Ecto neural progenitor cell (in vitro differentiated cells): ENCODE measurements around the gene HEPACAM.

Experiments used
- DNase-seq: peaks from one replicate; pipeline ENCODE4 v3.0.0-alpha.2; 2018; ENCODE audit warnings: low spot score

The HEPACAM gene

DNA sequence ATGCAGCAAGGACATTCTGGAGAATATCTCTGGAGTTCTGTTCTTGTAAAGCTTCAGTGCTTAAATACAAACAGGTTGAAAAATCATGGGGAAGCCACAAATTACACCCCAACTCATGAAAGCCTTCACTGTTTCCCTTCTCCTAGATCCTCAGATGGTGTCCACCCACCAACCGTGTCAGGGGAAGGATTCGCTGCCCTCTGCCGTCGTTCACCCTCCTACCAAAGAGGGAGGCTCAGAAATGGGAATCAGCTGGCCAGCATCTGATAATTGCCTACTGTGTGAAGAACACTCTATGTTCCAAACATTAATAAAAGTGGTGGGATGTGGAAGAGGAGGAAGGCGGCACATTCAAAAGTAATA is 7.4 kb upstream of the HEPACAM start:
- DNase-seq, result no peak

DNA sequence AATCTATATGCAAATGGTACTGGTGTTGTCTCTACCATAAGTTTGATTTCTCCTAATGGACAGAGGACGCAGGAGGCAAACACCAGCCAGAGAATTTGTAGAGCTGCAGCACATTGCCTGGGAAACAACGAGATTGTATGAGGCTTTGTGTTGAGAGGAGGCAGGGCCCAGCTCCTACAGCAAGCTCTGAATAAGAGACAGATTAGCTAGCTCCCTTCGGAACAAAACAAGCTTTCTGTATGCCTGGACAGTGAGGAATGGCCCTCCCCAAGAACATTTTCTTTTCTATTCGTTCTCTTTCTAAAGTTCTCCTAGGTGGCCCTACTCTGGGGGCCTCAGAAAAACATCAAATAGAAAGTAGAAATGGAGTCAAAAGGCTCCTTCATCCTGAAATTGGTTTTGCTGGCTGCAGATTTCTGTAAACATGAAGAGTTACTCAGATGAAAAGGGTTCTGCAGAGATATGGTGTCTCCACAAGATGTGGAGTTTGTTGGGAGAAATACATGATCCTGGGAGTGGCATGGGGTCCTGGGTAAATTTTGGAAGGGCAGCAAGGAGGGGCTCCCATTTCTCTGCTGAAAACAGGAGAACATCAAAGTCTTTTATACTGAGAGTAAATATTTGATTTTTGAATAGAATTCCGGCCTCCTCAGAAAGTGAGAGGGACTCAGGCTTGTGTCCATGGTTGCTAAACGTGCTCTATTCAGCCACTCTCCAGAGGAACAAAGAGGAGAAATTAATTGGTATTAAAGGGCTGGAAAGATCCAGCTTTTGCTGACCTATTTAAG is 6.8 kb upstream of the HEPACAM start:
- DNase-seq, result no peak

DNA sequence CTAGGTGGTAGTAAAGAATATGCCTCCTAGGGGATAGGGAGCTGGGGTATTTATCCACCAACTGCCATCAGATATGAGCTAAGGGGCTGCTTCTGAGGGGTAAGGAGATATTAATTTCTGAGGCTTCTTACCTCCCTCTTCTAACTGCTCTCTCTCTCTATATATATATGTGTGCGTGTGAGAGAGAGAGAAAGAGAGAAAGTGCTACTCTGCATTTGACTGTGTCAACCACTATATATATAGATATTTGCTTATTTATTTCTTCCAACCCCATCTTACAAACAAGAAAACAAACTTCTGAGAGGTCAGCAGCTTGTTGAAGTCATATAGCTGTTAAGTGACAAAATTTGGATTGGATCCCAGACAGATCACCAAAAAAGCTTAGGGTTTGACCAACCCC is 5.9 kb upstream of the HEPACAM start:
- no peak for DNase-seq

DNA sequence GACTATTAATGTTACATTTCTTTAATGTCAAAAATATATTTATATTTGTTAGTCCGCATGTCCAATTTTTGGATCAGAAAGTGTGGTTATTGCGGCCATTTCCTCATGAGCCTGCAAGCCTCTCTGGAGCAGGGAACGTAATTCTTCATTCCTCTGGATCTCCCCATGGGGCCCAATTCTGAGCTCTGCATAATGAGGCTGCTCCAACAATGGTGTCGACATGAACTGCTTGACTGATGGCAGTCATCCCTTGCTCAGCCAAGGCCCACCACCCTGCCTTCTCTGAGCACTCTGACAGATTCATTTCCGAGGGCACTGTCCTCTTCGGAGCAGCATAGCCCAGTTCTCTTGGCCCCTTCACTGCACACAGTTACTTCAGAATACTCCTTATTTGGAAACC is 3.1 kb upstream of the HEPACAM start:
- DNase-seq, result no peak

DNA sequence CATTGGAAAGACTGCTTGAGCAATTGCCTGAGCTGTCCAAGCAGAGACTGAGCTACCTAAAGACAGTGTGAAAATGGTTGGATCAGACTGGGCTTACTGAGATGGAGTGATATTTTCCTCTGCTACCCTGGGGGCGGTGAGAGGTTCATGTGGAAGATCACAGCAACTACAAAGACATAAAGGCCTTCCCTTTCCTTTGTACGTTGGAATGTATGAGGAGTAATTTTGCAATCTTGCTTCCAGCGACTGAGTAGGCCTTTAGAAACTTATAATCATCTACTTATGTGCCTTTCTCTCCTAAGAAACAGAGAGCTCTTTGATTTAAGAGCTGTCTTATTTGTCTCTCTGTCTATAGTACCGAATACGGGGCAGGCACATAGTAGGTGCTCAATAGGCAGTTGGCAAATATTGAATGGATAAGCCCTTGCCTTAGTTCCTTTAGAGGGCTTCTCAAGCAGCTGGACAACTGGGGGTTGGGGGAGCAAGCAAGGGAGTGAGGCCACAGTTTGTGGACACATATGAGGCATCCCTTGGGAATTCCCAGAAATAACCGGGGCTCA is 2.4 kb upstream of the HEPACAM start:
- no peak for DNase-seq

DNA sequence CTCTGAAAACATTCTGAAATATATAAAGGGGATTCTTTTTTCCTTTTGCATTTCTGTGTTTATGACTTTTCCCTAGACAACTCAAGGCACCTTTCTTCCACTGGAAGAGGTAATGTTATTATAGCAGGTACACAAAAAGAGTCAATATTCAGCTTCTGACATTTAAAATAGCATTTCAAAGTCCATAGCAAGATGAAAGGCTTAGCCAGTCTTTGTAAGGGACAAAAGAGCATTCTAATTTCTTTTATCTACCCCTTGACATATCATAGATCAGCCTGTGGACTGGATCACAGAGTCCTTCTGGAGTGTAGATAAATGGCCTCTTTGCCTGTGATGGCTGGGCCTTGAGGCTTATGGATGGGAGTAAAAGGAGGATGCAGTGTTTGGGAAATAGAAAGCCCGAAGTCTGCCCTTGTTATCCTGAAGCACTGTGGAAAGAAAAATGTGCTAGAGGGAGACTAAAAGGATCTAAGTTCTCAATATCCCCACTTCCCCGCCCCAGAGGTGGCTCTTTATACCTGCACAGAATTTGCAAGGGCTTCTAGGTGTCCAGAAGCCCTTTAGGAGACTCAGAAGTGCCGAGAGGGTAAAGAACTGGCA is 1.6 kb upstream of the HEPACAM start:
- no peak for DNase-seq

DNA sequence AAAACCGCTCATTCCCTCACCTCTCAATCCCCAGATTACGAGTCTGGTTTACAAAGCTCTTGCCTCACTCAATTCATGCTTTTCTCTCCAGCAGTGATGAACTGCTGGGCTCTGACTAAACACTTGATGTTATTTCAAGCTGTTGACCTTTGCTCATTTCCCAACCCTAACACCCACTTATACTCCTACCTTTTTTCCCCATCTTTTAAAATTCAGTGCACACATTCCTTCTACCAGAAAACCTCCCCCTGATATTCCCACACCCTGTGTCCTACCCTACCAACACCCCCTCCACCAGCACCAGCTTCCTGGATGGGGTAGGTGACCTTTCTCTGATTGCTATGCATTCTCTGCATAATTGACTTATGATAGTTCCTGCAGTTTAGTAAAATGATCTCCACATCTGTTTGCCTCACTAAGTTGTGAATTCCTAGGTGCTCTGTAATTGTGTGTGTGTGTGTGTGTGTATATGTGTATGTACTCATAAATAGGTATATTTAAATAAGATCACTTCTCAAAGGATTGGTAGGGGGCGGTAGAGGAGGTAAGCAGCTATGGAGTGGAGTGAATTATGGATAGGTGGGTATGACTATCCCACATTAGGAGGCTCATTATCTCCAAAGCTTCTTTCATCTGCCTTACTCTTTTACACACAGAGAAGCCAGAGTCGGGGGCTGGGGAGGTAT is 842 bp downstream of the HEPACAM start:
- DNase-seq, result no peak

DNA sequence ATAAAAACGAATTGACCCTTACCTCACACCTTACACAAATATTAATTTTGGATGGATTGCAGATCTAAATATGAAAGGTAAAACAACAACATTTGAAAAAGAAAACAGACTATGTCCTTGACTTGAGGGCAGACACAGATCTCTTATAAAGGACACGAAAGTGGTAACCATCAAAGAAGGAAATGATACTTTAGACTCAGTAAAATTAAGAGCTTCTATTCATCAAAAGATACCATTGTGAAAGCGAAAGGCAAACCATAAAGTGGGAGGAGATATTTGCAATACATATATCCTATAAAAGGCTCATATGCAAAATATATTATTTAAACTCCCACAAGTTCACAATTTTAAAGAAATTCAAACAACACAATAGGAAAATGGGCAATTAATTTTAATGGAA is 5.0 kb downstream of the HEPACAM start:
- DNase-seq, result no peak

DNA sequence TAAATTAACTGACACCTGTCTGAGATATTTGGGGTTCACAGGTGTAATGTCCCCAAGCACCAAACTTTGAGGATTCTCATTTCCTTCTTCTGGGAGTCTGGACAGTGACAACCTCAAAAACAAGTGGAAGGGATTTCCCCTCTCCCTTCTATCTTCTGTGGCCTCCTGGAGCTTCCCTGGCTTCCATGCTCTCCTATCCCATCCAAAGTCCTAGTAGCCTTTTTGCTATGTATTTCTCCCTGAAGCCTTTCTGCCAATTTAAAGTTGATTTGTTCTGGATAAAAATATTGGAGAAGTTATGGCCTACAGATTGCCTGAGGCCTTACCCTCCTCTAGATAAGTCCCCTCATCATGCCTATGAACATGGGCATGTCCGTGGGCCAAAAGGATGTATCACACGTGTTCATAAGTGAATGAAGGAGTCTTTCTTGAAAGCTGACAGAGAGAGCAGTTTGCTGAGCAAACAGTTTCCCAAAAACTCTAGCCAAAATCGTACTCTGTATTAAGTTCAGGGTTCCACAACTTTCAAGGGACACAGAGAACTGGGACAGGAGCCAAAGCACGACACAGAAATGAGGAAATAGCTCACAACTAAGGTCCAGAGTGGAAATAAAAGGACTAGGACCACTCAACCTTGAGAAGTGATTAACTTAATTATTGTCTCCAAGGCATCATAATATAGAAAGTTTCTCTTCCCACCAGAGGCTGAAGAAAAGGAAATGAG is 6.7 kb downstream of the HEPACAM start:
- DNase-seq, result no peak

DNA sequence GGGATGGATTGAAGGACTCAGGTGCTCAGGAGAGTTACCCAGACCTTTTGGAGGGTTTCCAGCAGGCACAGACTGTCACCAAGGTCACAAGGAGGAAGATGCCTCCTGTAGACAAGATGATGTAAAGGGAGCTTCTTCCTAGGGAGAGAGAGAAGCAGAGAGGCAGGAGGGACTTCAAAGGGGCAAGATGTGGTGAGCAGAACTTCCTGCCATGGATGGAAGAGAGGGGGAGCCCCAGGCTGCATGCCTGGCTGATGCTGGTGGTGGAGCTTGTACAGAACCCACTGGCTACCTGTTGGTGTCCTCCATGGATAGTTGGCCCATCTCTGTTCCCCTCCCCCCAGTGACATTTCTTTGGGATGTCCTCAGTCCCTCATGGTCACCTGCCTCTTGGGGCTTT is 12.6 kb downstream of the HEPACAM start:
- peak; percentile 38 for DNase-seq

DNA sequence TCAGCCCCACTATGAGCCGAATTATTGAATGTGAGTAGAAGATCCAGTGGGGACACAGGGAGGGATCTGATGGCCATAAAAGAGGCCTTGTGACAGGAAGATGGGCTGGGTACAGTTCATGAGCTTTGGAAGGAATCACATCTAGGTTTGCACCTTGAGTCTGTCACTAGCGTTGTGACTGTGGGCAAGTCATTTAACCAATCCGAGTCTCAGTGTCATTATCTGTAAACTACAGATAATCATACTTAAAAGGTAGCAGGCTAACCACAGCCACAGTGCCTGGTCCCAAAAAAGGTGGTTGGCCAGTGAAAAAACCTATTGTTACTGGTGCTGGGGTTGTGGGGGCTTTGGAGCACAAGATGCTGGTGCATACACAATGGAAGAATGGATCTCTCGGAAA is 13.0 kb downstream of the HEPACAM start:
- DNase-seq, result peak; percentile 1

DNA sequence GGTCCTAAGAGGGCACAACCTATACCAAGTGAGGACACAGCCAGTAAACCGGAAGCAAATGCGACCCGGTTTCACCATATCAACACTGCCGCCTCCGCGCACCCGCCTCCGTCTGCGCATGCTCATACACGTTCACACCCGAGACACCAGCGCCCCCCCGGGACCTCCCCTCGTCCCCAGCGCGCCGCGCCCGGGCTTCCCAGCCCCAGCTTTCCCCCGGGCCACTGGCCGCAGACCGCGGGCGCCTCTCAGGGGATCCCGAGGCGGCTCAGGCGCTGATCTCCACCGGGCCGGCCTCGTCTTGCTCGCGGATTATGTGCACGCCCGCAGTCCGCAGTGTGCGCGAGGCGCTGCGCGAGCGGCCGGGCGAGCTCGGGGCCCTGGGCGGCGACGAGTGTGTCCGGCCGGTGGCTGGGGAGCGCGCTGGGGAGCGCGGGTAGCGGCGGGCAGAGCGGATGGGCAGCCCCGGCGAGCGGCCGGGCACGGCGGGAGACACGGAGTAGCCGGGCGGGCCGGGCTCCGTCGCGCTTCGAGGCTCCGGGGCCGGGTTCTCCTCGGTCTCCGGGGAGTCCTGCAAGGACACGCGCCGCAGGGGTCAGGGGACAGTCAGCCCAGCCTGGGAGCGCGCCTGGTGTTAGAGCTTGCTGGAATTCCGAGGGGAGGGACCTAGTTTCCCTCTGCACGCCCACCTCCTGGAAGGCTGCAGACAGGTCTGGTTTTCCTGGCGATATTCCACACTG is 14.8 kb downstream of the HEPACAM start:
- DNase-seq, result peak; percentile 87

DNA sequence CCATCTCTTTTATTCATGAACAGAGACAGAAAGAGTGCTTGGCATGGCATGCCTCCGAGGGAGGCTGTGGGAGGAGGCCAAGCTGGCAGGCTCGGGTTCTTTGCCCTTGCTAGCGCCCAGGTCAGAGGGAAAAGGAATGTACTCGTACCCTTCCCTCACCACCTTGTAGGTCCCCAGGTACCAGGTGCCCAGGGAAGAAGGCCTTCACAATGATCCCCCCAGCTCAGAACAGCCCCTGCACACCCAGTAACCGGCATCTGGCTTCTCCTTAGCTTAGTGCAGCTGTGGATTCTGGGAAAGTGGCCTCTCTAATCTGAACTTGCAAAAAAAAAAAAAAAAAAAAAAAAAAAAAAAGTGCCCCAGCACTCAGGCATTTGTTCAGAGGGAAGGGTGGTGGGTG is 15.5 kb downstream of the HEPACAM start:
- DNase-seq, result peak; percentile 41

DNA sequence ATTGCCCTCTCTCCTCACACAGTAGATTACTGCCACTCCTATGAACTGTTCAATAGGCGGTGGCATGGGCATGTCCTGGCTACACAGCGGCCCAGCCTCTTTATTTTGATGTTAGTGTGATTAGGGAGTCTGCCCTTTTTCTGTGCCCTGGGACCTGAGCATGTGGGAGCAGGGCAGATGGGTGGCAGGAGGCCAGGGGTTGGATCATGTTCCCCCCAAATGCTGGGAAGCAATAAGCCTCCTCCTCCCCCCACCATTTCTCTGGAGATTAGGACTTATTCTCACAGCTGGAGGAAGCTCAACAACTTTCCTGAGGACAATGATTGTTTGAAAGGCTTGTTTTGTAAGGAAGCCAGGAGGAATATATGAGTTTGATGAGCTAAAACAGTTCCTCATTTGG is 15.9 kb downstream of the HEPACAM start:
- DNase-seq, result no peak

DNA sequence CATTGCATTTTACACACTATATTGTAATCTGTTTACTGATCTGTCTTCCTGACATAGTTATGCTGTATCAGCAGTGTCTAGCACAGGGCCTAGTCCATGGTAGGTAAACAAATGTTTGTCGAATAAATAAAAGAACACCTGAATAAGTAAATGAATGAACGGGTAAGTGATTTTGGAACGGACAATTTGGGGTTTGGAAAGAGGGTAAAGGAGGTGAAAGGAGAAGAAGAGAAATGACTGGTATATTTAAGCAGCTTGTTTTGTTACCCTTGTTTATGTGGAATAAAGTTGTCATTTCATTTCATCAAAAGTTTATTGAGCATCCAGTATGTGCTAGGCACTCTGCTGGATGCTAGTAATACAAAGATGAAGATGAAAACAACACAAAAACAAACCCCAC is 16.9 kb downstream of the HEPACAM start, which contains the start of gene HEPN1:
Gene HEPN1 (plus strand): TSS at position 301 of the 400 bp plus-strand sequence.
- DNase-seq, result no peak

DNA sequence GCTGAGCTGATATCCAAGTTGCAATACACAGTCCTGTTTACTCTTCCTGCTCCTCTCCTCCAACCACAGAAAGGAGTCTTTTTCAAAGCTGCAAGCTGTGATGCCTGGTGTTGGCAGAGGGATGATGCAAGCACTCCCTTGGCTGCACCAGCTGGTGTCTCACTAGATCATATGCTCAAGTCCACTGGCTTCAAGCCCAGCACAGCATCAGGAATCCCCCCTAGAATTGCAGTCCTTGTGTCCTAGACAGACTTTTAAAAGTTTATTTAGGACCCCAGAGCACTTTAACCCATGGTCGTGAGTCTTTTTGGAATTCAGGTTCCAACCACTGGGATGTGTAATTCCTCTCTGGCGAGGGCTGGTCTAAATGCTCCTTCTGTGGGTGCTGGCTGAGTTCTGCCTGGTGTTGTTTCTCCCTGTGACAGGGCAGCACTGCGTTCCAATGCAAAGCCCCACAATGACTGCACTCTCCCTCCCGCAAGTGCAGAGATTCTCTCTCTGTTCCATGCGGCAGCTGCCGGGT is 18.7 kb downstream of the HEPACAM start:
- no peak for DNase-seq

DNA sequence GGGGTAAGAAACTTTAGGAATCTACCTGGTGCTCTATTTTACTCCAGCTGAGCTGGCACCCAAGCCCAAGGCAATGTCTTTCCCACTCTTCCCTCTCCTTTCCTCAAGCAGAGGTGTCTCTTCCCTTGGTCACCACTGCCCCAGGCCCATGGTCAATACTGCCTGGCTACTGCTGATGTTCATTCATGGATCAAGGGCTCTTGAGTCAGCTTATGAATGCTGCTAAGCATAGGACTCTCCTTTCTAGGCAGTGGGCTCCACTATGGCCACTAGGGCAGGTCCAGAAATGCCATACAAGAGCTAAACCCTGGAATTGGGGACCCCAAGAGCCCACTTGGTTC is 19.5 kb downstream of the HEPACAM start:
- peak; percentile 29 for DNase-seq

DNA sequence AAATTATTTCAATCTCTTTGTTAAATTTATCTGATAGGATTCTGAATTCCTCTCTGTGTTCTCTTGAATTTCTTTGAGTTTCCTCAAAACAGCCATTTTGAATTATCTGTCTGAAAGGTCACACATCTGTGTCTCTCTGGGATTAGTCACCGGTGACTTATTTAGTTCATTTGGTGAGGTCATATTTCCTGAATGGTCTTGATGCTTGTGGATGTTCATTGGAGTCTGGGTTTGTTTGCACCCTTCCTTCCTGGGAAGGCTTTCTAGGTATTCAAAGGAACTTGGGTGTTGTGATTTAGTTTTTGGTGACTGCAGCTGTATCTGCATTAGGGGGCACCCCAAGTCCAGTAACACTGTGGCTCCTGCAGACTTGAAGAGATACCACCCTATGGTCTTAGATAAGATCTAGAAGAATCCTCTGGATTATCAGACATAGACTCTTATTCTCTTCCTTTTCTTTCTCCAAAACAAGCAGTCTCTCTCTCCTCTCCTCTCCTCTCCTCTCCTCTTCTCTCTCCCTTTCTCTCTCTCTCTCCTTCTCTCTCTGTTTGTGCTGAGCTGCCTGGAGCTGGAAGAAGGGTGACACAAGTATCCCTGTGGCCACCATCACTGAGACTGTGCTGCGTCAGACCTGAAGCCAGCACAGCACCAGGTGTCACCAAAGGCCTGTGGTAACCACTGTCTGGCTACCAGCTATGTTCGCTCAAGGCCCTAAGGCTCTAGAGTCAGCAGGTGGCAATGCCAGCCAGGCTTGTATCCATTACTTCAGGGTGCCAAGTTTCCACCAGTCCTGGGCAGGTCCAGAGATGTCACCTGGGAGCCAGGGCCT is 20.1 kb downstream of the HEPACAM start:
- DNase-seq, result peak; percentile 33

DNA sequence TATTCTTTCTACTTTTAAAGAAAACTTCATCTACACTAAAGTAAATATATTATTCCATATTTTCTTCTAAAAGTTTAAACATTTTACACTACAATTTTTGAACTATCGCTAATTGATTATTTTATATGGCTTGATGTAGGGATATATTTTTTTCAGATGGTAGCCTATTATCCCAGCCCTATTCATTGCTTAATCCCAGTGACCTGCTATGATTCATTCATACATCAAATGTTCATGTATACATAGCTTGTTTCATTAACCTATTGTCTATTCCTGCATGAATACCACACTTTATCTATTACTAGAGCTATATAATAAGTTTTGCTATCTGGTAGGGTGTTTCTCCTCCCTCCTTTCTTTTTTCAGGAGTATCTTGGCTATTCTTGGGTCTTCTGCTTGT is 33.2 kb downstream of the HEPACAM start:
- DNase-seq, result no peak

DNA sequence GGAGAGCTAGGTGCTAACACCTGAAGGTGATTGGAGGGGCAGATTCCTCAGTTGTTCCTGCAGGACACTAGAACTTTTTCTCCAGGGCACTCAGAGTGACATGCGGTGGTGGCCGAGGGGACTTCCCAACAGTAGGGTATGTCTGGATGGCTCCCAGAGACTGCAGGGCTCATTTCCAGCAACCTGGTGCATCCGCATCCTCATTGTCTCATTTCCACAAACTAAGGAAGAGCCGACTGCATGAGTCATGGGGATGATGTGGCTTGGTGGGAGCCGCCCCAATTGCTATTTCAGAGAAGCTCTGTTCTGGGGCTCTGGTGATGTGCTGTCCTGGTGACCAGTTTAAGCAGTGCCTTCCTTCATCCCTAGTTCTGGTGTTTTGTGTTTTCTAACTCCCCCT is 35.4 kb downstream of the HEPACAM start:
- no peak for DNase-seq
